Progenitor cell of endocrine pancreas (in vitro differentiated cells): ENCODE results near the gene TMEM170A. TPM values are rescaled to one million over a fixed set of nuclear protein-coding genes. Genes with fewer than 3 reads are reported as not detected.

Source experiments
- DNase-seq: peaks from one replicate; pipeline ENCODE4 v3.0.0; 2021; ENCODE audit warnings: low spot score; ENCODE audit not compliant: unreplicated experiment
- H3K27ac Mint-ChIP-seq: 2 replicates; pipeline ENCODE4 v1.8.0; 2021; ENCODE audit warnings: mild to moderate bottlenecking, moderate library complexity, mixed read lengths
- H3K27me3 Mint-ChIP-seq: 2 replicates; pipeline ENCODE4 v1.8.0; 2021; ENCODE audit warnings: mixed read lengths
- H3K36me3 Mint-ChIP-seq: 2 replicates; pipeline ENCODE4 v1.8.0; 2022; ENCODE audit warnings: mixed read lengths; ENCODE audit not compliant: insufficient read depth
- H3K4me1 Mint-ChIP-seq: 2 replicates; pipeline ENCODE4 v1.8.0; 2021; ENCODE audit warnings: low read depth, mixed read lengths
- H3K4me3 Mint-ChIP-seq: 2 replicates; pipeline ENCODE4 v1.8.0; 2021; ENCODE audit warnings: low read depth, mild to moderate bottlenecking, moderate library complexity, mixed read lengths
- H3K9me3 Mint-ChIP-seq: 2 replicates; pipeline ENCODE4 v1.8.0; 2021; ENCODE audit warnings: low read depth, mixed read lengths
- CTCF ChIP-seq: fragments of 200-600 bp; sonication (generic); IDR thresholded peaks from one replicate; pipeline ENCODE4 v1.5.0; 2021; ENCODE audit warnings: antibody characterized with exemption, mild to moderate bottlenecking; ENCODE audit not compliant: unreplicated experiment
- total RNA-seq: library from RNA; stranded (reverse); gene quantifications from 2 replicates; pipeline ENCODE4 v1.2.1, GENCODE V29; 2021

TMEM170A gene
- total RNA-seq, 1 donor from 2014 or later: 61.6 TPM

GRCh38 chr16:75494184-75494583 lies 29.7 kb upstream of the TMEM170A start:
- Mint-ChIP-seq H3K4me1 (peaks cover 2% of the 10 kb centered on the region), H3K27ac (peak overlapping the region; percentile 47), H3K36me3 (no peaks in the 10 kb centered on the region), H3K9me3 (no peaks in the 10 kb centered on the region), H3K27me3 (peaks cover 14% of the 10 kb centered on the region), H3K4me3 (peak overlapping the region; percentile 75)
- no peak for DNase-seq
- no peak for TF ChIP-seq CTCF

DNA sequence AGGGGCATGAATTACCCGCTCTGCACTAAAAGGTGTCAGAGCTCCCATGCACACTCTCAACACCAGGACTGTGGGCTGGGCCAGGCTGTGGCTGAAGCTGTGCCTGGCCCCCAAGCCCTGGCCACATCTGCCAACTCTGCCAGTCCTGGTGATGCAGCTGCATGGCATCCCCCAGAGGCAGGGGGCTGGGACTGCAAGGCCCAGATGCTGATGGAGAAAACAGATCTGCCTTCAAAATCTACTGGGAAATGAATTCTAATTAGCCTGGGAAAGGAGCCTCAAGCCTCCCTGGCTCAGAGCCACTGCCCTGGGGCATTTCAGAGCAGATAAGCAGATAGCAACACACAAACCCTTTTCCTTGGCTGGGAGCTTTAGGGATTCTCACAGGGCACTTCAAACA lies 27.4 kb upstream of the TMEM170A start:
- TF ChIP-seq CTCF: no peak
- Mint-ChIP-seq H3K36me3 (no peaks in the 10 kb centered on the region), H3K27ac (no peak overlapping the region), H3K9me3 (no peaks in the 10 kb centered on the region), H3K4me3 (no peak overlapping the region), H3K27me3 (peaks cover 10% of the 10 kb centered on the region), H3K4me1 (peaks cover 2% of the 10 kb centered on the region)
- no peak for DNase-seq

DNA sequence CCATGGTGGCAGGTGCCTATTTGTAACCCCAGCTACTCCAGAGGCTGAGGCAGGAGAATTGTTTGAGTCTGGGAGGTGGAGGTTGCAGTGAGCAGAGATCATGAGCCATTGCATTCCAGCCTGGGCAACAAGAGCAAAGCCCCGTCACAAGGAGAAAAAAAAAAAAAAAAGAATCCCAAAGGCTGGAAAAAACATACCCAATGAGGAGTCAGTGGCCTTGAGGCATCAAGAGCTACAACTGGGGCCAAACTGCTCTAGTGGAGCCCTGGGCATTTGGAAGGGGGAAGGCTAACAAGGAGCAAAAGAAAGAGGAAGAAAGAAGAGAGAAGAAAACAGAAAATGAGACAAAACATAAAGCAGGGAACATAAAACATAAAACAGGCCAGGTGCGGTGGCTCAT lies 23.8 kb upstream of the TMEM170A start:
- no peak for TF ChIP-seq CTCF
- Mint-ChIP-seq H3K36me3 (no peaks in the 10 kb centered on the region), H3K27me3 (no peaks in the 10 kb centered on the region), H3K9me3 (no peaks in the 10 kb centered on the region), H3K4me1 (no peaks in the 10 kb centered on the region), H3K27ac (no peak overlapping the region), H3K4me3 (no peak overlapping the region)
- DNase-seq: no peak

DNA sequence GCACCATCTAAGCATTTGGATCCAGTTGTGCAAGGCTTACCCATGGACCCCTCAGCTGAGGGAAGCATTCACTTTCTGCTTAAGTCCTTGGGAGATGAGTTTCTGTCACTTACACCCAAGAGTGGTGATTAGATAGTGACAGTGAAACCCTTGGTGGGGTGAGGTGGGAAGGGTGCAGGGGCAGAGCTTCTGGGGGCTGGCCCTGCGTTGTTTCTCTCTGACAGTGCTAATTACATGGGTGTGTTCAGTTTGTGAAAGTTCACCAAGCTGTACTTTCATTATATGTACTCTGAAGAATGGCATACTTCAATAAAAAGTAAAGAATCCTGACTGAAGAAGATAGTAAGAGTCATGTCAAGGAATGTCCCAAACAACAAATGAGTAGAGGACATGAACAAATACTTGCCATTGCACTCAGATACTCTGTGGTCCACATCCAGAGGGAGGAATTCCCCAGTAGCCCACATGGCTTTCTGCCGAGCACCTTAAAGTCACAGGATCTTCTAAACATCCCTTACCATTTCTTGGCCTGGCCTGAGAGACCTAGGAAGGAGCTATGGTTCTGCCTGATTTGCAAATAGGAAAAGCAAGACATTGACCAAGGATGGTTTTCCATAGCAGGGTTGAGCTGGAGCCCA lies 22.3 kb upstream of the TMEM170A start:
- no peak for DNase-seq

GRCh38 chr16:75486014-75486675 lies 21.7 kb upstream of the TMEM170A start:
- H3K27me3 Mint-ChIP-seq: no peaks in the 10 kb centered on the region
- H3K4me1 Mint-ChIP-seq: no peaks in the 10 kb centered on the region
- H3K36me3 Mint-ChIP-seq: no peaks in the 10 kb centered on the region
- no peak for DNase-seq
- TF ChIP-seq CTCF: no peak
- no peaks in the 10 kb centered on the region for H3K9me3 Mint-ChIP-seq
- H3K4me3 Mint-ChIP-seq: no peak overlapping the region
- peak overlapping the region; percentile 65 for H3K27ac Mint-ChIP-seq

More for the DNA sequence above, 22.3 kb upstream of the TMEM170A start:
- Mint-ChIP-seq H3K36me3 (no peaks in the 10 kb centered on the region), H3K27ac (no peak overlapping the region), H3K4me1 (no peaks in the 10 kb centered on the region), H3K4me3 (no peak overlapping the region), H3K9me3 (no peaks in the 10 kb centered on the region), H3K27me3 (no peaks in the 10 kb centered on the region)
- no peak for TF ChIP-seq CTCF
